Measurements from ENCODE around the gene PUS3.

PUS3 gene

GRCh38 chr11:125886997-125887372 is 16.0 kb downstream of the PUS3 start:
- no peak overlapping the region for H2BK120ac ChIP-seq (ENCODE audit: low read depth, low read length)
- H2AK5ac ChIP-seq (ENCODE audit: low read length) = no peak overlapping the region
- H2BK5ac ChIP-seq (ENCODE audit: low read length) = no peak overlapping the region
- no peaks in the 10 kb centered on the region for H3K27me3 ChIP-seq (ENCODE audit: insufficient read depth, low read length, poor library complexity)
- no peak overlapping the region for H3K4me3 ChIP-seq (ENCODE audit: low read length)
- H4K8ac ChIP-seq (ENCODE audit: low read depth, low read length) = no peak overlapping the region
- H3K27ac ChIP-seq (ENCODE audit: low read depth, low read length) = no peak overlapping the region
- no peak overlapping the region for H4K5ac ChIP-seq (ENCODE audit: low read length)
- no peak overlapping the region for H3K18ac ChIP-seq (ENCODE audit: low read length)
- no peak overlapping the region for H2BK15ac ChIP-seq (replicated peaks; ENCODE audit: low read depth)
- H3K4me1 ChIP-seq (ENCODE audit: control insufficient read depth, low read depth, low read length) = no peaks in the 10 kb centered on the region
- H3K23ac ChIP-seq (ENCODE audit: low read length) = no peak overlapping the region
- no peak overlapping the region for H3K4me2 ChIP-seq (ENCODE audit: low read length)
- peaks cover 2% of the 10 kb centered on the region for H3K79me2 ChIP-seq (ENCODE audit: control insufficient read depth, insufficient read depth, low read length)
- H3K4ac ChIP-seq (ENCODE audit: low read depth, low read length) = no peak overlapping the region
- H3K56ac ChIP-seq (ENCODE audit: low read length) = peak overlapping the region; percentile 90
- no peaks in the 10 kb centered on the region for H3K79me1 ChIP-seq (ENCODE audit: low read length)
- no CpG with 5 or more reads among the region's 24 CpGs for WGBS (ENCODE audit: extremely low coverage, insufficient coverage, low lambda C conversion rate)
- no peaks in the 10 kb centered on the region for H3K36me3 ChIP-seq (ENCODE audit: control insufficient read depth, insufficient read depth, low read length)
- DNase-seq = no peak
- H3K9ac ChIP-seq (ENCODE audit: low read length) = no peak overlapping the region

- no peaks in the 10 kb centered on the region for H3K27me3 ChIP-seq (ENCODE audit: insufficient read depth, low read length, poor library complexity)
- no peaks in the 10 kb centered on the region for H3K36me3 ChIP-seq (ENCODE audit: control insufficient read depth, insufficient read depth, low read length)
- no peaks in the 10 kb centered on the region for H3K79me2 ChIP-seq (ENCODE audit: control insufficient read depth, insufficient read depth, low read length)
- H3K27ac ChIP-seq (ENCODE audit: low read depth, low read length) = no peak overlapping the region
- H2BK120ac ChIP-seq (ENCODE audit: low read depth, low read length) = no peak overlapping the region
- no peaks in the 10 kb centered on the region for H3K4me1 ChIP-seq (ENCODE audit: control insufficient read depth, low read depth, low read length)
- H3K79me1 ChIP-seq (ENCODE audit: low read length) = no peaks in the 10 kb centered on the region
- no peak overlapping the region for H2BK15ac ChIP-seq (replicated peaks; ENCODE audit: low read depth)
- no peak overlapping the region for H4K8ac ChIP-seq (ENCODE audit: low read depth, low read length)
- H3K4me3 ChIP-seq (ENCODE audit: low read length) = no peak overlapping the region
- no peak for DNase-seq
- WGBS (ENCODE audit: extremely low coverage, insufficient coverage, low lambda C conversion rate) = no CpG with 5 or more reads among the region's 8 CpGs
- no peak overlapping the region for H3K9ac ChIP-seq (ENCODE audit: low read length)
- H2AK5ac ChIP-seq (ENCODE audit: low read length) = no peak overlapping the region
- no peak overlapping the region for H3K4me2 ChIP-seq (ENCODE audit: low read length)
- no peak overlapping the region for H2BK5ac ChIP-seq (ENCODE audit: low read length)
- H3K23ac ChIP-seq (ENCODE audit: low read length) = no peak overlapping the region
- H3K4ac ChIP-seq (ENCODE audit: low read depth, low read length) = no peak overlapping the region
- H3K18ac ChIP-seq (ENCODE audit: low read length) = no peak overlapping the region
- no peak overlapping the region for H4K5ac ChIP-seq (ENCODE audit: low read length)
- H3K56ac ChIP-seq (ENCODE audit: low read length) = no peak overlapping the region
Observed at GRCh38 chr11:125883375-125883774, 19.6 kb downstream of the PUS3 start.

GRCh38 chr11:125881291-125881690 is 21.7 kb downstream of the PUS3 start:
- Histone ChIP-seq H2BK5ac (ENCODE audit: low read length) (no peak overlapping the region), H3K23ac (ENCODE audit: low read length) (no peak overlapping the region), H3K79me2 (ENCODE audit: control insufficient read depth, insufficient read depth, low read length) (no peaks in the 10 kb centered on the region), H2BK120ac (ENCODE audit: low read depth, low read length) (no peak overlapping the region), H2AK5ac (ENCODE audit: low read length) (no peak overlapping the region), H3K9ac (ENCODE audit: low read length) (no peak overlapping the region), H3K27ac (ENCODE audit: low read depth, low read length) (no peak overlapping the region), H3K4me1 (ENCODE audit: control insufficient read depth, low read depth, low read length) (no peaks in the 10 kb centered on the region), H4K8ac (ENCODE audit: low read depth, low read length) (no peak overlapping the region), H3K56ac (ENCODE audit: low read length) (no peak overlapping the region), H3K79me1 (ENCODE audit: low read length) (no peaks in the 10 kb centered on the region), H2BK15ac (replicated peaks; ENCODE audit: low read depth) (no peak overlapping the region), H3K18ac (ENCODE audit: low read length) (no peak overlapping the region), H3K27me3 (ENCODE audit: insufficient read depth, low read length, poor library complexity) (no peaks in the 10 kb centered on the region), H3K4me3 (ENCODE audit: low read length) (no peak overlapping the region), H4K5ac (ENCODE audit: low read length) (no peak overlapping the region), H3K4me2 (ENCODE audit: low read length) (no peak overlapping the region), H3K4ac (ENCODE audit: low read depth, low read length) (no peak overlapping the region), H3K36me3 (ENCODE audit: control insufficient read depth, insufficient read depth, low read length) (no peaks in the 10 kb centered on the region)
- no peak for DNase-seq
- WGBS (ENCODE audit: extremely low coverage, insufficient coverage, low lambda C conversion rate) = no CpG with 5 or more reads among the region's 1 CpG

GRCh38 chr11:125874556-125875124 is 28.4 kb downstream of the PUS3 start:
- H2BK5ac ChIP-seq (ENCODE audit: low read length) = no peak overlapping the region
- no peak overlapping the region for H2BK15ac ChIP-seq (replicated peaks; ENCODE audit: low read depth)
- no peak overlapping the region for H3K56ac ChIP-seq (ENCODE audit: low read length)
- DNase-seq = peak; percentile 82
- no CpG with 5 or more reads among the region's 8 CpGs for WGBS (ENCODE audit: extremely low coverage, insufficient coverage, low lambda C conversion rate)
- H4K5ac ChIP-seq (ENCODE audit: low read length) = no peak overlapping the region
- no peak overlapping the region for H3K4ac ChIP-seq (ENCODE audit: low read depth, low read length)
- H2AK5ac ChIP-seq (ENCODE audit: low read length) = no peak overlapping the region
- no peak overlapping the region for H3K9ac ChIP-seq (ENCODE audit: low read length)
- no peaks in the 10 kb centered on the region for H3K36me3 ChIP-seq (ENCODE audit: control insufficient read depth, insufficient read depth, low read length)
- H3K27me3 ChIP-seq (ENCODE audit: insufficient read depth, low read length, poor library complexity) = no peaks in the 10 kb centered on the region
- H3K79me1 ChIP-seq (ENCODE audit: low read length) = no peaks in the 10 kb centered on the region
- no peak overlapping the region for H2BK120ac ChIP-seq (ENCODE audit: low read depth, low read length)
- no peaks in the 10 kb centered on the region for H3K79me2 ChIP-seq (ENCODE audit: control insufficient read depth, insufficient read depth, low read length)
- no peak overlapping the region for H3K4me3 ChIP-seq (ENCODE audit: low read length)
- no peaks in the 10 kb centered on the region for H3K4me1 ChIP-seq (ENCODE audit: control insufficient read depth, low read depth, low read length)
- H3K27ac ChIP-seq (ENCODE audit: low read depth, low read length) = no peak overlapping the region
- no peak overlapping the region for H4K8ac ChIP-seq (ENCODE audit: low read depth, low read length)
- H3K18ac ChIP-seq (ENCODE audit: low read length) = no peak overlapping the region
- no peak overlapping the region for H3K4me2 ChIP-seq (ENCODE audit: low read length)
- no peak overlapping the region for H3K23ac ChIP-seq (ENCODE audit: low read length)

- Histone ChIP-seq H4K8ac (ENCODE audit: low read depth, low read length) (no peak overlapping the region), H3K27ac (ENCODE audit: low read depth, low read length) (no peak overlapping the region), H3K79me1 (ENCODE audit: low read length) (no peaks in the 10 kb centered on the region), H3K56ac (ENCODE audit: low read length) (no peak overlapping the region), H3K4me3 (ENCODE audit: low read length) (no peak overlapping the region), H3K23ac (ENCODE audit: low read length) (no peak overlapping the region), H3K18ac (ENCODE audit: low read length) (no peak overlapping the region), H3K36me3 (ENCODE audit: control insufficient read depth, insufficient read depth, low read length) (no peaks in the 10 kb centered on the region), H3K4me1 (ENCODE audit: control insufficient read depth, low read depth, low read length) (no peaks in the 10 kb centered on the region), H4K5ac (ENCODE audit: low read length) (no peak overlapping the region), H3K9ac (ENCODE audit: low read length) (no peak overlapping the region), H3K4me2 (ENCODE audit: low read length) (no peak overlapping the region), H2AK5ac (ENCODE audit: low read length) (no peak overlapping the region), H2BK15ac (replicated peaks; ENCODE audit: low read depth) (no peak overlapping the region), H3K4ac (ENCODE audit: low read depth, low read length) (no peak overlapping the region), H3K27me3 (ENCODE audit: insufficient read depth, low read length, poor library complexity) (no peaks in the 10 kb centered on the region), H2BK120ac (ENCODE audit: low read depth, low read length) (no peak overlapping the region), H3K79me2 (ENCODE audit: control insufficient read depth, insufficient read depth, low read length) (no peaks in the 10 kb centered on the region), H2BK5ac (ENCODE audit: low read length) (no peak overlapping the region)
- no peak for DNase-seq
- no CpG with 5 or more reads among the region's 20 CpGs for WGBS (ENCODE audit: extremely low coverage, insufficient coverage, low lambda C conversion rate)
Observed at GRCh38 chr11:125873881-125874555, 29.0 kb downstream of the PUS3 start.

- Histone ChIP-seq H3K79me1 (ENCODE audit: low read length) (no peaks in the 10 kb centered on the region), H3K9ac (ENCODE audit: low read length) (no peak overlapping the region), H3K4ac (ENCODE audit: low read depth, low read length) (no peak overlapping the region), H3K27ac (ENCODE audit: low read depth, low read length) (no peak overlapping the region), H4K8ac (ENCODE audit: low read depth, low read length) (no peak overlapping the region), H3K4me1 (ENCODE audit: control insufficient read depth, low read depth, low read length) (no peaks in the 10 kb centered on the region), H3K36me3 (ENCODE audit: control insufficient read depth, insufficient read depth, low read length) (no peaks in the 10 kb centered on the region), H2BK15ac (replicated peaks; ENCODE audit: low read depth) (no peak overlapping the region), H3K18ac (ENCODE audit: low read length) (no peak overlapping the region), H4K5ac (ENCODE audit: low read length) (no peak overlapping the region), H3K4me3 (ENCODE audit: low read length) (no peak overlapping the region), H3K56ac (ENCODE audit: low read length) (no peak overlapping the region), H2AK5ac (ENCODE audit: low read length) (no peak overlapping the region), H3K4me2 (ENCODE audit: low read length) (no peak overlapping the region), H3K23ac (ENCODE audit: low read length) (no peak overlapping the region), H2BK120ac (ENCODE audit: low read depth, low read length) (no peak overlapping the region), H2BK5ac (ENCODE audit: low read length) (no peak overlapping the region), H3K27me3 (ENCODE audit: insufficient read depth, low read length, poor library complexity) (no peaks in the 10 kb centered on the region), H3K79me2 (ENCODE audit: control insufficient read depth, insufficient read depth, low read length) (no peaks in the 10 kb centered on the region)
- no peak for DNase-seq
Observed at GRCh38 chr11:125872138-125872491, 30.9 kb downstream of the PUS3 start.
